Epithelial cell of esophagus (primary cell): ENCODE measurements around the gene CSNK2B.
A peak's percentile ranks its signal among the peaks of the same experiment; 100 is the strongest.

Source experiments
- DNase-seq: peaks from one replicate; pipeline ENCODE4 v3.0.0; 2010; ENCODE audit warnings: low read depth
- H3K4me3 ChIP-seq: 2 replicates; pipeline ENCODE4 v1.5.1; 2011; ENCODE audit warnings: mild to moderate bottlenecking, low read length, control low read depth
- TF ChIP-seq, protein P1 (sequence below): IDR thresholded peaks from 2 replicates; pipeline ENCODE4 v1.5.1; 2011; ENCODE audit warnings: low read depth, mild to moderate bottlenecking, low read length, control low read depth, inconsistent platforms; ENCODE audit not compliant: insufficient read depth; ENCODE audit errors: missing control alignments

Gene CSNK2B

DNA sequence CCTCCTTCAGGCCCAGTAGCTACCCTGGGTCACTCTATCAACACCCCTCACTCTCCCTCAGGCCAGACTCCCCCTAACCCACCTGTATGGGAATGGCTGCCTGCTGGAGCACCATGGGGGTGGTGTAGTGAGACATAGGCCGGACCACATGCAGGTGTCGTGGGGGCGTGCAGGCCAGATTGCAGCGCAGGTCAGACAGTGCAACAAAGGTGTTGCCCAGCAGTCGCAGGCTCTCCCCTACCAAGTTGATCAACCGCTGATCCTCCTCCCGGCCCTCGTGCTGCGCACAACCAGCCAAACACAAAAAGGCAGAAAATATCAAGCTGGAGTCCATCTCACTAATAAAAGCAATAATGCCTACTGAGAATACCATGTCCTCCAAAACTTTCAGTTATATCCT lies 20.6 kb upstream of the CSNK2B start:
- TF ChIP-seq, protein P1, sequence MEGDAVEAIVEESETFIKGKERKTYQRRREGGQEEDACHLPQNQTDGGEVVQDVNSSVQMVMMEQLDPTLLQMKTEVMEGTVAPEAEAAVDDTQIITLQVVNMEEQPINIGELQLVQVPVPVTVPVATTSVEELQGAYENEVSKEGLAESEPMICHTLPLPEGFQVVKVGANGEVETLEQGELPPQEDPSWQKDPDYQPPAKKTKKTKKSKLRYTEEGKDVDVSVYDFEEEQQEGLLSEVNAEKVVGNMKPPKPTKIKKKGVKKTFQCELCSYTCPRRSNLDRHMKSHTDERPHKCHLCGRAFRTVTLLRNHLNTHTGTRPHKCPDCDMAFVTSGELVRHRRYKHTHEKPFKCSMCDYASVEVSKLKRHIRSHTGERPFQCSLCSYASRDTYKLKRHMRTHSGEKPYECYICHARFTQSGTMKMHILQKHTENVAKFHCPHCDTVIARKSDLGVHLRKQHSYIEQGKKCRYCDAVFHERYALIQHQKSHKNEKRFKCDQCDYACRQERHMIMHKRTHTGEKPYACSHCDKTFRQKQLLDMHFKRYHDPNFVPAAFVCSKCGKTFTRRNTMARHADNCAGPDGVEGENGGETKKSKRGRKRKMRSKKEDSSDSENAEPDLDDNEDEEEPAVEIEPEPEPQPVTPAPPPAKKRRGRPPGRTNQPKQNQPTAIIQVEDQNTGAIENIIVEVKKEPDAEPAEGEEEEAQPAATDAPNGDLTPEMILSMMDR: no peak
- no peak for DNase-seq
- H3K4me3 ChIP-seq: no peak overlapping the region

GRCh38 chr6:31651602-31652191 lies 14.2 kb upstream of the CSNK2B start:
- peak overlapping the region; percentile 60 for H3K4me3 ChIP-seq
- peak; percentile 84 for DNase-seq
- TF ChIP-seq, protein P1: no peak

DNA sequence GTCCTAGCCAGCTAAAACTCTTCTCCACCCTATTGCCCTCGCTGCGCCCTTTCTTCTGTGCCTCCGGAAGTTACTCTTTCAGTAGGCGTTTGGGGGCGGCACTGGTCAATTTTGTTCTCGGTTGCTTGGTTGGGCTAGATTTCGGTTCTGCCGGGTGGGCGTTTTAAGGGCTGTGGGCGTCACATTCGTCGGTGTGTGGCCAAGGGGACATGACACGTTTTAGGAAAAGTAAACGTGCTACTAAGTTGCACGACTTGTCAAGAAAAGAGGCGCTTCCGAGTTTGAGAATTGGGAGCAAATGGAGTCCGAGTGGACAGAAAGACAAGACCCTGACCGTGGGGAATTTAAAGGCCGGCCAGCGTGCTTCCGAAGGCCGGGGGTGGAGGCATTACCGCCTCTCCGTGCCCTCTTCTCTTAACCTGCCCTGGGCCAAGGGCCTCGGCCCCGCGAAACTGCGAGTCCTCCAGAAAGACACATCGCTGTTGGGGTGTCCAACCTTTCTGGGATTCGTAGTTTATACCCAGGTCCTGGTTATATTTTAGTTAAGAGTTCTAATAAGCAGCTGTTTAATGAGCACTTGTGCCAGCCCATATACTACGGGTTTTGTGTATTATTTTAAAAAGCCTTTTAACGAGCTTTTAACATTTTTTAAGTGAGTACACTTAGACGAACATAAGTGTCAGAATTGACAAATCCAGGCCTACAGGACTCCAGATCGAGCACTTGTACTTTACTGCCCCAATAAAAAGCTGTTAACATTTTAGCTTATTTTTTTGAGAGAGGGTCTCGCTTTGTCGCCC lies 12.8 kb upstream of the CSNK2B start:
- TF ChIP-seq, protein P1: no peak
- peak overlapping the region; percentile 60 for H3K4me3 ChIP-seq
- no peak for DNase-seq

GRCh38 chr6:31654574-31655348 lies 11.1 kb upstream of the CSNK2B start:
- H3K4me3 ChIP-seq: no peak overlapping the region
- TF ChIP-seq, protein P1: no peak
- DNase-seq: no peak

GRCh38 chr6:31655349-31656237 lies 10.3 kb upstream of the CSNK2B start, which contains the start of gene APOM:
TSS of gene APOM (plus strand) at chr6:31655894. CDS start at chr6:31655967, 73 bp downstream.
- DNase-seq: no peak
- H3K4me3 ChIP-seq: no peak within 1 kb of the TSS
- TF ChIP-seq, protein P1: no peak

GRCh38 chr6:31657406-31658157 lies 8.3 kb upstream of the CSNK2B start:
- TF ChIP-seq, protein P1: no peak
- no peak for DNase-seq
- H3K4me3 ChIP-seq: no peak overlapping the region
